ENCODE measurements around the gene FAM221B. TPM values are rescaled to one million over a fixed set of nuclear protein-coding genes. Genes with fewer than 3 reads are reported as not detected.

FAM221B gene
- total RNA-seq, 1 donor from 2014 or later = not detected

- no peak for DNase-seq (ENCODE audit: low read depth, low spot score)
These were observed 36.3 kb downstream of the FAM221B start for GRCh38 chr9:35792024-35792813.

DNA sequence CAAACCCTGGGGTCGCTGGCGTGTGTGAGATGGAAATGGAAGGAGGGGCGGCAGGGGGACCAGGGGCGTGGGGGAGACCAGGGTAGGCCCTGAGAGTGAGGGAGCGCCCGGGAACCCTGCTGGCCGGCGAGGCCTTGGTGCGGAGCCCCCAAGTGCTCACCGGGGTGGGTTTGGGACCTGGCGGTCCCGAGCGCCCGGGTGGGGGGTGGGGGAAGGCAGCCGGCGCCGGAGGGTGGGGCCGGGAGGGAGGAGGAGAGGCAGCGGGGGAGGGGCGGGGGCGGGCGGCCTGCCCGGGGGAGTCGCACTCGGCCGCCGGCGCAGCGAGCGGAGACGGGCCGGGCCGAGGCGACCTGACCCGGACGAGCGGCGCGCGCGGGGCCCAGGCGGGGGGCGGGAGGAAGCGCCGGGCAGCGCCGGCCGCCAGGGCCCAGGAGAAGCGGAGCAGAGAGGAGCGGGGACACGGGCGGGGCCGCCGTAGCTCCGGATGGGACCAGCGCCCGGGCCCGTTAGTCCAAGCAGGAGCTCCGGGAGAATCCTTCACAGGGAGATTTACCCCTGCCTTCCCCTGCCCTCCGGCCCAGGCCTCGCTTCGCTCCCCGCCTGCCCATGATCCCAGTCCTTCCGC lies 37.1 kb downstream of the FAM221B start, which contains the start of gene NPR2:
TSS of gene NPR2 (plus strand) at position 295 of the 625 bp plus-strand sequence. CDS start 818 bp downstream, outside the sequence.
- DNase-seq (ENCODE audit: low read depth, low spot score) = no peak

GRCh38 chr9:35790385-35791296 lies 37.9 kb downstream of the FAM221B start:
- peak; percentile 61 for DNase-seq (ENCODE audit: low read depth, low spot score)

GRCh38 chr9:35790025-35790384 lies 38.5 kb downstream of the FAM221B start:
- DNase-seq (ENCODE audit: low read depth, low spot score) = no peak

- DNase-seq (ENCODE audit: low read depth, low spot score) = no peak
These were observed 39.0 kb downstream of the FAM221B start for GRCh38 chr9:35789541-35789940.

DNA sequence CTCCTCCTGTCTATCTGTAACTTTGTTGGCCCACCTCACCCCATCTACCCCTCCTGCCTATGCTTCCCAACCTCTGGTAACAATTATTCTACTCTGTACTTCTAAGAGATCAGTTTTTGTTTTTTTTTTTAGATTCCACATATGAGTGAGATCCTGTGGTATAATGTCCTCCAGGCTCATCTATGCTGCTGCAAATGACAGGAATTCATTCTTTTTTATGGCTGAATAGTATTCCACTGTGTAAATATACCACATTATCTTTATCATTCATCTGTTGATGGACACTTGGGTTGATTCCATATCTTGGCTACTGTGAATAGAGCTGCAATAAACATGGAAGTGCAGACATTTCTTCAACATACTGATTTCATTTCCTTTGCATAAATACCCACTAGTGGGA lies 45.1 kb downstream of the FAM221B start:
- DNase-seq (ENCODE audit: low read depth, low spot score) = no peak

DNA sequence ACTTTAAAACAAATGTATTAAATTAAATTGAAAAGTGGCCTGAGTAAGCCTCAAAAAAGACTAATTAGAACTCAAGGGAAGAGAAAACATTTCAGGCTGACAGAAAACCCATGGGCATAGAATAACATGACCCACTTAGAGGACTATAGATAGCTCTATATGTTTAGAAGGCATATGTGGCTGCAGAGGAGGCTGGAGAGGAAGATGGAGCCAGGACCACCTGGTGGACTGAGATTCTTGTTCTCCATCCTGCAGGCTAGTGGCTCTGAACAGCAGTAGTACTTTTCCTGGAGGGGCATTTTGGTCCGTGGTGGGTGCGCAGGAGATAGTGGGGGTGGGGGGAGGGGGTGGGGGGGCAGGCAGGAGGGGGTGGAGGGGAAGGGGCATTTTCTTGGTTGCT lies 47.5 kb downstream of the FAM221B start:
- DNase-seq (ENCODE audit: low read depth, low spot score) = no peak

DNA sequence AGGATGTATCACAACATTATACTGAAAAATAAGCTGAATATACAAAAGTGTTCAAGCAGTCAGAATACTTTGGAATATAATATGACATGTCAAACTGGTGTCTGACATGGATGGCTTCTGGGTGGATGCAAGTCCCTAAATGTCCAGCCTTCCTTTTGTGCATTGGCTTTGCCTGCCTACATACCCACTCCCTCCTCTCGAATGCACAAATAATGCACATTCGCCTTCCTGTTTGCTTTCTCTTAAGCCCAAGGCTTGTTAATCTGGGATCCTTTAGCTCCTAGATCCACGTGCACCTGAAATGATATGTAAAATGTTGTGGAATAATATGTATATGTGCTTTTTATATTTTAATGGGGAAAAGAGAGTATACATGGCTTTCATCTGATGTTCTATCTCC lies 50.0 kb downstream of the FAM221B start:
- no peak for DNase-seq (ENCODE audit: low read depth, low spot score)

DNA sequence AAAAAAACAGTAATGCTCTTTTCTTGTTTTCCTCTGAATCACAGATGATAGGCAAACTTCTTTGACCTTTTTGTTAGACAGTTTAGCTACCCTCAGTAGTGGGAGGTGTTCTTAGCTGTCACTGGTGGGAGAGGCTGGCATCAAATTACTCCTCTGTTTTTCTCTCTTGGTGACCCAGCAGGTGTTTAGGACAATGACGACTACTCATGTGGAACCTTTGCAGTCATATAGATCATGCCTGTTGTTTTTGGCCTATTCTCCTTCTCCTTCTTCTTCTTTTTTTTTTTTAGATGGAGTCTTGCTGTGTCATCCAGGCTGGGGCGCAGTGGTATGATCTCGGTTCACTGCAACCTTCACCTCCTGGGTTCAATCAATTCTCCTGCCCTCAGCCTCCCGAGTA lies 52.5 kb downstream of the FAM221B start:
- DNase-seq (ENCODE audit: low read depth, low spot score) = no peak

GRCh38 chr9:35774907-35775635 lies 53.5 kb downstream of the FAM221B start:
- no peak for DNase-seq (ENCODE audit: low read depth, low spot score)

GRCh38 chr9:35771943-35772342 lies 56.6 kb downstream of the FAM221B start:
- no peak for DNase-seq (ENCODE audit: low read depth, low spot score)

DNA sequence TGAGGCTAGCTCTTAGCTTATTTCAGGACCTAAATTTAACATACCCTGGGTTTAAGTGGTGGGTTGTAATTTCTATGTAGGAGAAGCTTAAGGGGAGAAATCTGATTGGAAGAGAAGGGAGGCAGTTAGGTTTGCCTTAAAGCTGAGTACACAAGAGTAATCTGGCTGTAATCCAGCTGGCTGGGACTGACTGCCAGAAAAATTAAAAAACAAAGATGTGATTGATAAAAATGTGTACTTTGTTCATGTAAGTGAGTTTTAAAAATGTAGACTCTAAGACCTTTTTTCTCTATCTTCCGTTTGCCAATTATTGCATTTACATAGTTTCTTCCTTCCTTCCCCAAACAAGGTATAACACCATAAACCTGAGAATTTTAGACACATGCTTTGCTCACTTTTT lies 57.0 kb downstream of the FAM221B start:
- no peak for DNase-seq (ENCODE audit: low read depth, low spot score)

GRCh38 chr9:35771075-35771433 lies 57.5 kb downstream of the FAM221B start:
- DNase-seq (ENCODE audit: low read depth, low spot score) = no peak

GRCh38 chr9:35769763-35770162 lies 58.8 kb downstream of the FAM221B start:
- no peak for DNase-seq (ENCODE audit: low read depth, low spot score)

DNA sequence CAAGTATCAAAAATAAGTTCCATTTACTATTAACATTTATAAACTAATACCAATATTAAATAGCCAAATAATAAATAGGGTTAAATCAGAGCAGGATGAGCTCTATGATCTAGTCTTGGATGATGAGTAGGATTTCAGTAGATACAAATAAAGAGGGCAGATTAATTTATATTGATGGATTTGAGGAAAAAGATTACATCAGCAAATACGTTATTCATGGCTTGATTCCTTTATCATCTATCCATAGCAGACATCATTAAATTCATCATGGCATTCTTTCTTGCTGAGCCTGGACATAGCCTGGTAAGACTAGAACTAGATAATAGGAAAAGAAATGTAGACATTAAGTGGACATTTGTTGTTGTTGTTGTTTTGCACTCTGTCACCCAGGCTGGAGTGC lies 61.1 kb downstream of the FAM221B start:
- DNase-seq (ENCODE audit: low read depth, low spot score) = no peak

- DNase-seq (ENCODE audit: low read depth, low spot score) = no peak
These were observed 61.5 kb downstream of the FAM221B start for GRCh38 chr9:35766997-35767396.

Other genes with a start within 250 kb of the FAM221B start
- gene TESK1, start 223.5 kb downstream of the FAM221B start, total RNA-seq = 4.3 and 6.9 TPM in 2 replicates
- 0.07 TPM in 1 of 2 replicates, not detected in the other for gene CD72, start 210.3 kb downstream of the FAM221B start, total RNA-seq
- gene SIT1, start 177.8 kb downstream of the FAM221B start, total RNA-seq = not detected in 2 replicates
- gene RMRP, start 170.7 kb downstream of the FAM221B start, total RNA-seq = 22,365 and 32,732 TPM in 2 replicates
- gene CCDC107, start 170.4 kb downstream of the FAM221B start, total RNA-seq = 10.6 and 11.7 TPM in 2 replicates
- 0.86 and 2.0 TPM in 2 replicates for gene ARHGEF39, start 163.5 kb downstream of the FAM221B start, total RNA-seq
- 0.40 TPM in 1 of 2 replicates, not detected in the other for gene CA9, start 154.8 kb downstream of the FAM221B start, total RNA-seq
- 119 and 221 TPM in 2 replicates for gene TPM2, start 138.8 kb downstream of the FAM221B start, total RNA-seq
- 314 and 379 TPM in 2 replicates for gene TLN1, start 96.5 kb downstream of the FAM221B start, total RNA-seq
- 45.2 and 58.0 TPM in 2 replicates for gene CREB3, start 96.1 kb downstream of the FAM221B start, total RNA-seq
- gene GBA2, start 79.5 kb downstream of the FAM221B start, total RNA-seq = 64.7 and 64.9 TPM in 2 replicates
- gene RGP1, start 79.4 kb downstream of the FAM221B start, total RNA-seq = 11.9 and 13.2 TPM in 2 replicates
- 8.5 and 23.2 TPM in 2 replicates for gene MSMP, start 74.5 kb downstream of the FAM221B start, total RNA-seq
- 8.1 and 12.3 TPM in 2 replicates for gene NPR2, start 37.1 kb downstream of the FAM221B start, total RNA-seq
- 0.20 and 0.25 TPM in 2 replicates for gene SPAG8, start 16.5 kb downstream of the FAM221B start, total RNA-seq
- gene HINT2, start 13.7 kb downstream of the FAM221B start, total RNA-seq = 23.9 and 24.1 TPM in 2 replicates
- gene TMEM8B, start 496 bp upstream of the FAM221B start, total RNA-seq = 0.35 and 0.59 TPM in 2 replicates
- not detected in 2 replicates for gene OR13J1, start 41.7 kb upstream of the FAM221B start, total RNA-seq
- 2.4 and 5.6 TPM in 2 replicates for gene HRCT1, start 77.5 kb upstream of the FAM221B start, total RNA-seq
- 7.5 and 11.7 TPM in 2 replicates for gene SPAAR, start 80.8 kb upstream of the FAM221B start, total RNA-seq
- not detected in 2 replicates for gene OR2S2, start 129.4 kb upstream of the FAM221B start, total RNA-seq
- gene RECK, start 208.2 kb upstream of the FAM221B start, total RNA-seq = 11.9 and 15.5 TPM in 2 replicates